HCT116 (cell line): ENCODE data around the gene ABCA9. TPM values are rescaled to one million over a fixed set of nuclear protein-coding genes. Genes with fewer than 3 reads are reported as not detected.

ENCODE experiments used
- ATAC-seq: fragments of 200-7000 bp; cut with Tn5 transposase; 2 replicates; pipeline ENCODE4 v1.9.1; 2020; ENCODE audit warnings: mild to moderate bottlenecking, moderate library complexity
- BruUV-seq: library from RNA; stranded (reverse); fragments of 400-500 nt; replicated peaks from 2 replicates; lab custom pipeline; 2021; lab: Mats Ljungman, UMichigan
- CTCF ChIA-PET: fragments of 300-600 bp; sonication (Branson Sonifier 250); formaldehyde crosslinking; loops from one replicate; lab custom pipeline; 2021; ENCODE audit warnings: antibody characterized with exemption; lab: Charles Lee
- POLR2A ChIA-PET: fragments of 300-600, 350-600 bp; sonication (Branson Sonifier 250); formaldehyde crosslinking; loops from one replicate; lab custom pipeline; 2021; ENCODE audit warnings: antibody characterized with exemption; lab: Charles Lee
- RAD21 ChIA-PET, 2 experiments: fragments of 300-600 bp; sonication (Branson Sonifier 250); formaldehyde crosslinking; loops; one replicate each; lab custom pipeline; 2023; ENCODE audit warnings: low total read pairs in 2 of 2; ENCODE audit not compliant: uncharacterized antibody in 2 of 2, unreplicated experiment in 2 of 2, low non-redundant PET in 1 of 2; lab: Charles Lee
- DNase-seq: peaks from one replicate; pipeline ENCODE4 v3.0.0-alpha.2; 2010; ENCODE audit warnings: low read depth, low spot score
- H2AFZ ChIP-seq: fragments of 200-600 bp; shearing (Covaris generic), sonication (generic); 2 replicates; pipeline ENCODE4 v1.6.1; 2017; ENCODE audit warnings: low read depth, mixed run types, mixed read lengths, antibody characterized with exemption, low read length; ENCODE audit not compliant: poor library complexity, severe bottlenecking
- H3K27ac ChIP-seq: 2 replicates; pipeline ENCODE4 v1.5.1; 2012; ENCODE audit warnings: low read depth, low read length
- H3K27me3 ChIP-seq: fragments of 200-600 bp; sonication (generic); 2 replicates; pipeline ENCODE4 v1.6.1; 2016; ENCODE audit warnings: mixed run types, low read length, mixed read lengths; ENCODE audit not compliant: insufficient read depth
- H3K36me3 ChIP-seq, 2 experiments: fragments of 200-500 bp in 1 of 2; fragments of 200-600 bp in 1 of 2; sonication (Bioruptor generic) in 1 of 2; sonication (generic) in 1 of 2; 2 replicates each; pipeline versions ENCODE4 v1.5.1 to v1.6.1; 2014 to 2016; ENCODE audit warnings: low read length in 2 of 2, inconsistent platforms in 1 of 2, mixed read lengths in 1 of 2, mixed run types in 1 of 2; ENCODE audit not compliant: insufficient read depth in 2 of 2, control insufficient read depth in 1 of 2
- H3K4me1 ChIP-seq, 2 experiments: fragments of 200-600 bp in 1 of 2; sonication (generic) in 1 of 2; 2 replicates each; pipeline versions ENCODE4 v1.5.1 to v1.6.1; 2012 to 2017; ENCODE audit warnings: low read length in 2 of 2, inconsistent platforms in 1 of 2, mild to moderate bottlenecking in 1 of 2, mixed read lengths in 1 of 2, mixed run types in 1 of 2, moderate library complexity in 1 of 2; ENCODE audit not compliant: insufficient read depth in 2 of 2, control insufficient read depth in 1 of 2
- H3K4me2 ChIP-seq: fragments of 200-600 bp; sonication (generic); 2 replicates; pipeline ENCODE4 v1.6.1; 2017; ENCODE audit warnings: mixed run types, low read length, mixed read lengths
- H3K4me3 ChIP-seq, 2 experiments: fragments of 200-600 bp in 1 of 2; sonication (generic) in 1 of 2; replicated peaks in 1 of 2; 2 replicates each; pipeline ENCODE4 v1.5.1; 2011 to 2016; ENCODE audit warnings: low read length in 2 of 2, control low read depth in 1 of 2, low read depth in 1 of 2, mild to moderate bottlenecking in 1 of 2, mixed read lengths in 1 of 2, mixed run types in 1 of 2
- H3K79me2 ChIP-seq: fragments of 200-600 bp; sonication (generic); 2 replicates; pipeline ENCODE4 v1.6.1; 2017; ENCODE audit warnings: mild to moderate bottlenecking, mixed run types, low read length, moderate library complexity, mixed read lengths; ENCODE audit not compliant: insufficient read depth
- H3K9ac ChIP-seq: fragments of 200-600 bp; sonication (generic); 2 replicates; pipeline ENCODE4 v1.6.1; 2016; ENCODE audit warnings: low read length, mixed read lengths
- H3K9me2 ChIP-seq: fragments of 200-600 bp; sonication (generic), shearing (Covaris generic); 2 replicates; pipeline ENCODE4 v1.6.1; 2017; ENCODE audit warnings: mixed run types, mild to moderate bottlenecking, moderate library complexity; ENCODE audit not compliant: insufficient read depth
- H3K9me3 ChIP-seq, 2 experiments: fragments of 200-500 bp in 1 of 2; fragments of 200-600 bp in 1 of 2; sonication (Bioruptor generic) in 1 of 2; sonication (generic) in 1 of 2; 2 replicates each; pipeline ENCODE4 v1.6.1; 2014 to 2017; ENCODE audit warnings: low read length in 2 of 2, mixed read lengths in 2 of 2, inconsistent platforms in 1 of 2, low read depth in 1 of 2, mild to moderate bottlenecking in 1 of 2, mixed run types in 1 of 2, moderate library complexity in 1 of 2; ENCODE audit not compliant: control insufficient read depth in 1 of 2, insufficient read depth in 1 of 2
- H4K20me1 ChIP-seq: fragments of 200-600 bp; sonication (generic), shearing (Covaris generic); 2 replicates; pipeline ENCODE4 v1.6.1; 2017; ENCODE audit warnings: mixed run types, mild to moderate bottlenecking, moderate library complexity; ENCODE audit not compliant: insufficient read depth
- CTCF ChIP-seq, 3 experiments: fragments of 200-600 bp in 1 of 3; sonication (generic) in 1 of 3; IDR thresholded peaks in 2 of 3; conservative IDR thresholded peaks in 1 of 3; 2 replicates each; pipeline ENCODE4 v1.5.1; 2012 to 2017; ENCODE audit warnings: low read depth in 2 of 3, low read length in 2 of 3, antibody characterized with exemption in 1 of 3, borderline replicate concordance in 1 of 3, control low read depth in 1 of 3, mild to moderate bottlenecking in 1 of 3, mixed read lengths in 1 of 3, mixed run types in 1 of 3, moderate library complexity in 1 of 3; ENCODE audit not compliant: insufficient read depth in 1 of 3
- EGR1 ChIP-seq: IDR thresholded peaks from 2 replicates; pipeline ENCODE4 v1.6.1; 2012; ENCODE audit warnings: low read depth
- EZH2phosphoT487 ChIP-seq: fragments of 200-600 bp; IDR thresholded peaks from 2 replicates; pipeline ENCODE4 v1.6.1; 2018; ENCODE audit warnings: antibody characterized with exemption, borderline replicate concordance
- MAX ChIP-seq: IDR thresholded peaks from 2 replicates; pipeline ENCODE4 v1.6.1; 2012
- POLR2A ChIP-seq: IDR thresholded peaks from 2 replicates; pipeline ENCODE4 v1.7.0; 2011; ENCODE audit warnings: borderline replicate concordance; ENCODE audit not compliant: insufficient read depth, insufficient read length; ENCODE audit errors: extremely low read depth
- YY1 ChIP-seq: IDR thresholded peaks from 2 replicates; pipeline ENCODE4 v1.6.1; 2011; ENCODE audit warnings: low read length, low read depth, moderate library complexity, mild to moderate bottlenecking; ENCODE audit not compliant: insufficient replicate concordance; ENCODE audit errors: extremely low read depth
- ZFX ChIP-seq: fragments of 450-650 bp; IDR thresholded peaks from 2 replicates; pipeline ENCODE4 v1.6.1; 2017
- intact Hi-C: fragments of 100-400 bp; cut with micrococcal nuclease; formaldehyde crosslinking; loops from 2 replicates; pipeline ENCODE4 v1.10.0; 2022
- total RNA-seq: library from RNA; stranded (reverse); gene quantifications from one replicate; pipeline ENCODE4 v1.2.1, GENCODE V29; 2021; ENCODE audit not compliant: unreplicated experiment

ABCA9 gene
- total RNA-seq, 1 experiment from 2014 or later: not detected

- no peak for TF ChIP-seq EGR1
- TF ChIP-seq, all 23 proteins: peak for 0
Observed at GRCh38 chr17:69045646-69046045, 15.1 kb downstream of the ABCA9 start (continued).

GRCh38 chr17:69044371-69044770, 16.4 kb downstream of the ABCA9 start:
- intact Hi-C loops: no loop called here
- H3K4me2 ChIP-seq: no peak overlapping the region
- no peak overlapping the region for H3K27ac ChIP-seq
- RAD21 ChIA-PET: no interaction called here
- no TSS peak for BruUV-seq
- TF ChIP-seq EZH2phosphoT487: no peak
- no peak for TF ChIP-seq MAX
- no peak for TF ChIP-seq CTCF (IDR thresholded peaks at IDR 0.05 in 2 of 3, conservative IDR thresholded peaks at IDR 0.05 in 1 of 3; ENCODE audit: borderline replicate concordance in 1 of 3, insufficient read depth in 1 of 3, low read depth in 2 of 3, low read length in 2 of 3)
- no peak for TF ChIP-seq YY1
- TF ChIP-seq POLR2A: no peak
- TF ChIP-seq EGR1: no peak
- TF ChIP-seq ZFX: no peak
- no peak overlapping the region for H3K9ac ChIP-seq
- H4K20me1 ChIP-seq: no peaks in the 10 kb centered on the region
- no peak overlapping the region for H2AFZ ChIP-seq
- H3K79me2 ChIP-seq: no peaks in the 10 kb centered on the region
- H3K4me1 ChIP-seq: peaks cover 7 to 16% of the 10 kb centered on the region in 2 experiments; a peak in 2 of 4 replicates
- no peaks in the 10 kb centered on the region for H3K27me3 ChIP-seq
- DNase-seq (no peak), ATAC-seq (no peak)
- H3K9me3 ChIP-seq: no peaks in the 10 kb centered on the region
- no peaks in the 10 kb centered on the region for H3K9me2 ChIP-seq
- CTCF ChIA-PET: no interaction called here
- POLR2A ChIA-PET: no interaction called here
- H3K36me3 ChIP-seq: no peaks in the 10 kb centered on the region
- H3K4me3 ChIP-seq: no peak overlapping the region
